ENCODE data around the gene UCKL1. TPM values are rescaled to one million over a fixed set of nuclear protein-coding genes. Genes with fewer than 3 reads are reported as not detected.
A peak's percentile ranks its signal among the peaks of the same experiment; 100 is the strongest.

The UCKL1 gene
- total and polyA plus RNA-seq, 2 donors from 2014 or later: 39.3 to 39.8 TPM

DNA sequence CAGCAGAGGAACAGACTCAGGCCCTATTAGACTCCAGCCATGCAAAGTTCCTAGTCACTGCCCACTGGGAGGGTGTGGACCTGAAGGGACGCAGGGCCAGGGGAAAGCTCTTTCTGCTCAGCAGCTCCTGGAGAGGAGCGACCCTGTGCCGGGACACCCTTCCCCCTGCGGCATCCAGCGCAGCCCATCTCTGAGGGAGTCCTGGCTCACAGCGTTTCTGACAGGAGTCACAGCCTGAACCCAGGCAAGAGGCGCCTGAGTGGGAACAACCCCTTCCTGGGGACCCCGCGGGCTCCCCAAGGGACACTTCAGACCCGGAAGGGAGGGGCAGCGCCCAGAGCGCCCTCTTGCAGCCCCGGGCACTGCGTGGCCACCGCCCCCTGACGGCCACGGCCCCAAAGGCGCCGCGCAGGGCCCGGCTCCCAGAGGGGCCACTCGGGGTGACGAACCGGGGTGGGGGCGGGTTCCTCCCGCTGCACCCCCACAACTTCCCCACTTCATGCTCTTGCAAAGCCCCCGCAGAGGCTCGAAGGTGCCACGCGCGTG is 862 bp downstream of the UCKL1 start:
- intact Hi-C loops (cut with DNase I): no loop called here
- Histone ChIP-seq H3K4me3 (ENCODE audit: low read length in 3 of 3) (peak overlapping the region; percentile 63 to 78 (median 73)), H3K9me3 (ENCODE audit: control insufficient read depth in 2 of 3, insufficient read depth in 1 of 3, low read length in 3 of 3) (no peaks in the 10 kb centered on the region), H3K36me3 (ENCODE audit: control insufficient read depth in 2 of 3, insufficient read depth in 3 of 3, low read length in 3 of 3) (no peaks in the 10 kb centered on the region), H3K27me3 (ENCODE audit: control insufficient read depth, insufficient read depth, low read length) (no peaks in the 10 kb centered on the region), H3K9ac (ENCODE audit: low read length in 3 of 3) (peak overlapping the region in 2 of 3 donors; percentile 89 to 93), H3K4me1 (ENCODE audit: control insufficient read depth in 2 of 3, insufficient read depth in 2 of 3, low read depth in 1 of 3, low read length in 3 of 3) (peaks cover 0 to 43% (median 5%) of the 10 kb centered on the region in 3 donors), H3K27ac (ENCODE audit: low read depth in 2 of 2, low read length in 2 of 2) (peak overlapping the region; percentile 88 to 92)
- TF ChIP-seq, protein P1, sequence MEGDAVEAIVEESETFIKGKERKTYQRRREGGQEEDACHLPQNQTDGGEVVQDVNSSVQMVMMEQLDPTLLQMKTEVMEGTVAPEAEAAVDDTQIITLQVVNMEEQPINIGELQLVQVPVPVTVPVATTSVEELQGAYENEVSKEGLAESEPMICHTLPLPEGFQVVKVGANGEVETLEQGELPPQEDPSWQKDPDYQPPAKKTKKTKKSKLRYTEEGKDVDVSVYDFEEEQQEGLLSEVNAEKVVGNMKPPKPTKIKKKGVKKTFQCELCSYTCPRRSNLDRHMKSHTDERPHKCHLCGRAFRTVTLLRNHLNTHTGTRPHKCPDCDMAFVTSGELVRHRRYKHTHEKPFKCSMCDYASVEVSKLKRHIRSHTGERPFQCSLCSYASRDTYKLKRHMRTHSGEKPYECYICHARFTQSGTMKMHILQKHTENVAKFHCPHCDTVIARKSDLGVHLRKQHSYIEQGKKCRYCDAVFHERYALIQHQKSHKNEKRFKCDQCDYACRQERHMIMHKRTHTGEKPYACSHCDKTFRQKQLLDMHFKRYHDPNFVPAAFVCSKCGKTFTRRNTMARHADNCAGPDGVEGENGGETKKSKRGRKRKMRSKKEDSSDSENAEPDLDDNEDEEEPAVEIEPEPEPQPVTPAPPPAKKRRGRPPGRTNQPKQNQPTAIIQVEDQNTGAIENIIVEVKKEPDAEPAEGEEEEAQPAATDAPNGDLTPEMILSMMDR (IDR thresholded peaks at IDR 0.05; ENCODE audit: borderline replicate concordance, extremely low read depth, insufficient read depth): peak; percentile 33
- FAIRE-seq (no peak), DNase-seq (peak in 2 of 5 donors; percentile 51 to 92)

GRCh38 chr20:63953764-63954429 is 2.3 kb downstream of the UCKL1 start:
- DNase-seq (no peak), FAIRE-seq (no peak)
- H3K4me3 ChIP-seq (ENCODE audit: low read length in 3 of 3): peak overlapping the region in 1 of 3 donors; percentile 78
- H3K9ac ChIP-seq (ENCODE audit: low read length in 3 of 3): peak overlapping the region in 1 of 3 donors; percentile 46
- intact Hi-C loops (cut with DNase I): no loop called here
- peaks cover under 1 to 56% (median 14%) of the 10 kb centered on the region in 3 donors for H3K4me1 ChIP-seq (ENCODE audit: control insufficient read depth in 2 of 3, insufficient read depth in 2 of 3, low read depth in 1 of 3, low read length in 3 of 3)
- H3K27me3 ChIP-seq (ENCODE audit: control insufficient read depth, insufficient read depth, low read length): no peaks in the 10 kb centered on the region
- no peaks in the 10 kb centered on the region for H3K9me3 ChIP-seq (ENCODE audit: control insufficient read depth in 2 of 3, insufficient read depth in 1 of 3, low read length in 3 of 3)
- TF ChIP-seq, protein P1 (IDR thresholded peaks at IDR 0.05; ENCODE audit: borderline replicate concordance, extremely low read depth, insufficient read depth): no peak
- H3K36me3 ChIP-seq (ENCODE audit: control insufficient read depth in 2 of 3, insufficient read depth in 3 of 3, low read length in 3 of 3): no peaks in the 10 kb centered on the region
- H3K27ac ChIP-seq (ENCODE audit: low read depth in 2 of 2, low read length in 2 of 2): peak overlapping the region in 1 of 2 donors; percentile 8

DNA sequence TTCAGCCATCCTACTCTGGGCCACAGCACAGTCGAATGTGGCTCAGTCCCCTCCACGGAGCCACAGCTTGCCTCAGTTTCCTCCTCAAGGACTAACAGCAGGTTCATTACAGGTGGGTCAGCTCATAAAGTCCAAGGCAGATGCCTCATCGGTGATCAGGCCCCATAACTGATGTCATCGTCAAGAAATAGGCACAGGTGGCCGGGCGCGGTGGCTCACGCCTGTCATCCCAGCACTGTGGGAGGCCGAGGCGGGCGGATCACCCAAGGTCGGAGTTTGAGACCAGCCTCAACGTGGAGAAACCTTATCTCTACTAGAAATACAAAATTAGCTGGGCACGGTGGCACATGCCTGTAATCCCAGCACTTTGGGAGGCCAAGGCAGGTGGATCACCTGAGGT is 3.4 kb downstream of the UCKL1 start:
- FAIRE-seq (no peak), DNase-seq (no peak)
- no peaks in the 10 kb centered on the region for H3K36me3 ChIP-seq (ENCODE audit: control insufficient read depth in 2 of 3, insufficient read depth in 3 of 3, low read length in 3 of 3)
- H3K27me3 ChIP-seq (ENCODE audit: control insufficient read depth, insufficient read depth, low read length): no peaks in the 10 kb centered on the region
- TF ChIP-seq, protein P1 (IDR thresholded peaks at IDR 0.05; ENCODE audit: borderline replicate concordance, extremely low read depth, insufficient read depth): no peak
- no peaks in the 10 kb centered on the region for H3K9me3 ChIP-seq (ENCODE audit: control insufficient read depth in 2 of 3, insufficient read depth in 1 of 3, low read length in 3 of 3)
- H3K4me3 ChIP-seq (ENCODE audit: low read length in 3 of 3): no peak overlapping the region
- intact Hi-C loops (cut with DNase I): no loop called here
- peaks cover 4 to 63% (median 14%) of the 10 kb centered on the region in 3 donors for H3K4me1 ChIP-seq (ENCODE audit: control insufficient read depth in 2 of 3, insufficient read depth in 2 of 3, low read depth in 1 of 3, low read length in 3 of 3)
- H3K27ac ChIP-seq (ENCODE audit: low read depth in 2 of 2, low read length in 2 of 2): no peak overlapping the region
- no peak overlapping the region for H3K9ac ChIP-seq (ENCODE audit: low read length in 3 of 3)

Data from kidney (tissue), 14 donors.